ENCODE data around the gene KCNJ3. TPM values are rescaled to one million over a fixed set of nuclear protein-coding genes. Genes with fewer than 3 reads are reported as not detected.

KCNJ3 gene, protein sequence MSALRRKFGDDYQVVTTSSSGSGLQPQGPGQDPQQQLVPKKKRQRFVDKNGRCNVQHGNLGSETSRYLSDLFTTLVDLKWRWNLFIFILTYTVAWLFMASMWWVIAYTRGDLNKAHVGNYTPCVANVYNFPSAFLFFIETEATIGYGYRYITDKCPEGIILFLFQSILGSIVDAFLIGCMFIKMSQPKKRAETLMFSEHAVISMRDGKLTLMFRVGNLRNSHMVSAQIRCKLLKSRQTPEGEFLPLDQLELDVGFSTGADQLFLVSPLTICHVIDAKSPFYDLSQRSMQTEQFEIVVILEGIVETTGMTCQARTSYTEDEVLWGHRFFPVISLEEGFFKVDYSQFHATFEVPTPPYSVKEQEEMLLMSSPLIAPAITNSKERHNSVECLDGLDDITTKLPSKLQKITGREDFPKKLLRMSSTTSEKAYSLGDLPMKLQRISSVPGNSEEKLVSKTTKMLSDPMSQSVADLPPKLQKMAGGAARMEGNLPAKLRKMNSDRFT
- total RNA-seq: 0.07 to 0.51 TPM in 2 of 3 replicates, not detected in the other
- long read RNA-seq: 0 reads

- Mint-ChIP-seq H3K4me3 (ENCODE audit: unreplicated experiment) (peak within 1 kb of the TSS; percentile 70), H3K27me3 (ENCODE audit: low read depth) (peaks cover 49% of the 10 kb centered on the region)
Observed at GRCh38 chr2:154698296-154698720, at the start of gene KCNJ3. Gene KCNJ3 (plus strand): TSS chr2:154698695. CDS start chr2:154698776, 81 bp downstream.

GRCh38 chr2:154655499-154655898 lies 43.0 kb upstream of the KCNJ3 start:
- TF ChIP-seq, protein P1, sequence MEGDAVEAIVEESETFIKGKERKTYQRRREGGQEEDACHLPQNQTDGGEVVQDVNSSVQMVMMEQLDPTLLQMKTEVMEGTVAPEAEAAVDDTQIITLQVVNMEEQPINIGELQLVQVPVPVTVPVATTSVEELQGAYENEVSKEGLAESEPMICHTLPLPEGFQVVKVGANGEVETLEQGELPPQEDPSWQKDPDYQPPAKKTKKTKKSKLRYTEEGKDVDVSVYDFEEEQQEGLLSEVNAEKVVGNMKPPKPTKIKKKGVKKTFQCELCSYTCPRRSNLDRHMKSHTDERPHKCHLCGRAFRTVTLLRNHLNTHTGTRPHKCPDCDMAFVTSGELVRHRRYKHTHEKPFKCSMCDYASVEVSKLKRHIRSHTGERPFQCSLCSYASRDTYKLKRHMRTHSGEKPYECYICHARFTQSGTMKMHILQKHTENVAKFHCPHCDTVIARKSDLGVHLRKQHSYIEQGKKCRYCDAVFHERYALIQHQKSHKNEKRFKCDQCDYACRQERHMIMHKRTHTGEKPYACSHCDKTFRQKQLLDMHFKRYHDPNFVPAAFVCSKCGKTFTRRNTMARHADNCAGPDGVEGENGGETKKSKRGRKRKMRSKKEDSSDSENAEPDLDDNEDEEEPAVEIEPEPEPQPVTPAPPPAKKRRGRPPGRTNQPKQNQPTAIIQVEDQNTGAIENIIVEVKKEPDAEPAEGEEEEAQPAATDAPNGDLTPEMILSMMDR (IDR thresholded peaks at IDR 0.05): no peak
- DNase-seq (ENCODE audit: low spot score): no peak
- peaks cover 8% of the 10 kb centered on the region for H3K27me3 Mint-ChIP-seq (ENCODE audit: low read depth)

More at GRCh38 chr2:154698296-154698720, at the start of gene KCNJ3:
- Mint-ChIP-seq H3K4me1 (ENCODE audit: low read depth) (peaks cover 14% of the 10 kb centered on the region), H3K27ac (ENCODE audit: unreplicated experiment) (no peak within 1 kb of the TSS), H3K9me3 (ENCODE audit: low read depth) (peaks cover 2% of the 10 kb centered on the region), H3K36me3 (ENCODE audit: low read depth) (no peaks in the 10 kb centered on the region)
- DNase-seq (ENCODE audit: low spot score): no peak
- TF ChIP-seq, protein P1 (IDR thresholded peaks at IDR 0.05): no peak

DNA sequence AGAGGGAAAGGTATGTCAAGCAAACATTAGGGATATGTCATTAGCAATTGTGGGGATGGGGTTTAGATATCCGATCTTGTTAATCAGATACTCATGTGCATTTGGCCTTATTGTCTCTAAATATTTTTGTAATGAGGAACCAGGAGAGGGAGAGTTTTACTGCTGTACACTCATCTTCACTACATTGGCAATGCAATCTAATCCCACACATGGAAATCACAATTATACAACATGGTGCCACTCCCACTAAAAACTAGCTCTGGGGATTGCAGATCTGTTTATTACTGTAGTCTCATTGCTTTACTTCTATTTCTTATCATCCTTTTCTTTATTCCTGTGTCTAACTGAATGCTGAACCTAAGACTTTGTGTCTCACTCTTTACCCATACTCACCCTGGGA lies 39.6 kb upstream of the KCNJ3 start:
- no peaks in the 10 kb centered on the region for H3K4me1 Mint-ChIP-seq (ENCODE audit: low read depth)
- no peak overlapping the region for H3K27ac Mint-ChIP-seq (ENCODE audit: unreplicated experiment)
- no peak for DNase-seq (ENCODE audit: low spot score)
- TF ChIP-seq, protein P1 (IDR thresholded peaks at IDR 0.05): no peak
- H3K27me3 Mint-ChIP-seq (ENCODE audit: low read depth): peaks cover 7% of the 10 kb centered on the region
- H3K36me3 Mint-ChIP-seq (ENCODE audit: low read depth): no peaks in the 10 kb centered on the region
- no peak overlapping the region for H3K4me3 Mint-ChIP-seq (ENCODE audit: unreplicated experiment)
- H3K9me3 Mint-ChIP-seq (ENCODE audit: low read depth): no peaks in the 10 kb centered on the region

More at GRCh38 chr2:154655499-154655898, 43.0 kb upstream of the KCNJ3 start:
- Mint-ChIP-seq H3K27ac (ENCODE audit: unreplicated experiment) (no peak overlapping the region), H3K9me3 (ENCODE audit: low read depth) (no peaks in the 10 kb centered on the region), H3K4me1 (ENCODE audit: low read depth) (no peaks in the 10 kb centered on the region), H3K36me3 (ENCODE audit: low read depth) (no peaks in the 10 kb centered on the region), H3K4me3 (ENCODE audit: unreplicated experiment) (no peak overlapping the region)

DNA sequence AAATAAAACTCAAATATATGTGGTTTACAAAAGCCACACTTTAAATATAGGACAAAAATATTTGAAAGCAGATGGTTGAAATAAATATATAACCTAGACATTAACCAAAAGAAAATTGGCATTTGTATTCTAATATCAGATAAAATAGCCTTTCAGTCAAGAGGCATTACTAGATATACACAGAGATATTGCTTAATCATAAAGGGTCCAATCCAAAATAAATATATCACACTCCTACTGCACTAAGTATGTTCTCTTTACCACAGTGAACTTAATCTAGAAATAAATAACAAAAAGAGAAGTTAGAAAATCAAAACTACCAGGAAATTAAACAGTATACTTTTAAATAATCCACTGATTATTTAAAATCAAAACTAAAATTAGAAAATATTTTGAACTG lies 34.2 kb upstream of the KCNJ3 start:
- no peak overlapping the region for H3K27ac Mint-ChIP-seq (ENCODE audit: unreplicated experiment)
- no peaks in the 10 kb centered on the region for H3K36me3 Mint-ChIP-seq (ENCODE audit: low read depth)
- H3K9me3 Mint-ChIP-seq (ENCODE audit: low read depth): no peaks in the 10 kb centered on the region
- H3K4me3 Mint-ChIP-seq (ENCODE audit: unreplicated experiment): no peak overlapping the region
- peaks cover 9% of the 10 kb centered on the region for H3K27me3 Mint-ChIP-seq (ENCODE audit: low read depth)
- H3K4me1 Mint-ChIP-seq (ENCODE audit: low read depth): no peaks in the 10 kb centered on the region
- TF ChIP-seq, protein P1 (IDR thresholded peaks at IDR 0.05): no peak
- no peak for DNase-seq (ENCODE audit: low spot score)

GRCh38 chr2:154670083-154670482 lies 28.4 kb upstream of the KCNJ3 start:
- peaks cover 9% of the 10 kb centered on the region for H3K27me3 Mint-ChIP-seq (ENCODE audit: low read depth)
- DNase-seq (ENCODE audit: low spot score): no peak
- H3K27ac Mint-ChIP-seq (ENCODE audit: unreplicated experiment): no peak overlapping the region
- TF ChIP-seq, protein P1 (IDR thresholded peaks at IDR 0.05): no peak
- H3K4me3 Mint-ChIP-seq (ENCODE audit: unreplicated experiment): no peak overlapping the region
- H3K4me1 Mint-ChIP-seq (ENCODE audit: low read depth): no peaks in the 10 kb centered on the region
- H3K9me3 Mint-ChIP-seq (ENCODE audit: low read depth): no peaks in the 10 kb centered on the region
- no peaks in the 10 kb centered on the region for H3K36me3 Mint-ChIP-seq (ENCODE audit: low read depth)
